Heart left ventricle (tissue), 13 donors: Measurements from ENCODE around the gene CELSR1.

ENCODE experiments used
- CTCF ChIP-seq, 12 donors: fragments of 200-600 bp; sonication (generic) in 4 of 12; IDR thresholded peaks; one replicate each; pipeline versions ENCODE4 v1.5.0 to v1.8.0; 2018 to 2022; ENCODE audit warnings: antibody characterized with exemption in 12 of 12, mild to moderate bottlenecking in 5 of 12
- POLR2A ChIP-seq, 2 donors: fragments of 450-650 bp; IDR thresholded peaks; one replicate each; pipeline ENCODE4 v1.6.1; 2017; ENCODE audit warnings: antibody characterized with exemption in 2 of 2, mild to moderate bottlenecking in 2 of 2, moderate library complexity in 2 of 2
- donor health status: ischemic (EF 13 %, LVEDD 7.1; RV severe dilation, severe dysfunction).
- donor health status: DM: no; HTN: yes; CAD: no.
- donor health status: DM: no; HTN: no; CAD: no.
- donor health status: ischemic (EF 25% LVEDD 6.9; RV normal size, moderate dysfunction).
- donor health status: ischemic (EF 25% LVEDD 5.7; RV mildly dilated, moderate dysfunction).
- donor health status: ischemic (EF 35%, LVEDD 5.7; RV mildly dilated, moderate dysfunction).
- donor health status: nonischemic (EF 11% LVEDD 7.7; RV severe dilation, severe dysfunction).
- donor health status: DM: yes; HTN: yes; CAD: no.
- donor health status: PGD.
- donor health status: ischemic (EF 29% LVEDD 5.4; RV normal size, mild dysfunction).
- donor health status: nonischemic (EF 23%, LVEDD 6.1; RV moderate dilation, normal function).

GRCh38 chr22:46364341-46365165, 172.9 kb downstream of the CELSR1 start:
- TF ChIP-seq POLR2A (IDR thresholded peaks at IDR 0.05) (no peak), CTCF (IDR thresholded peaks at IDR 0.05) (no peak)
